IPS-20b (cell line): ENCODE measurements around the gene LCP2.

Experiments
- H3K27ac ChIP-seq: one replicate; pipeline ENCODE4 v1.5.1; 2013; ENCODE audit warnings: low read length
- H3K27me3 ChIP-seq: 2 replicates; pipeline ENCODE4 v1.6.1; 2013; ENCODE audit warnings: mild to moderate bottlenecking, low read length, inconsistent platforms; ENCODE audit not compliant: insufficient read depth
- H3K36me3 ChIP-seq: 2 replicates; pipeline ENCODE4 v1.6.1; 2013; ENCODE audit warnings: low read depth, mild to moderate bottlenecking, inconsistent platforms, low read length, moderate library complexity; ENCODE audit not compliant: insufficient read depth
- H3K4me1 ChIP-seq: 2 replicates; pipeline ENCODE4 v1.6.1; 2013; ENCODE audit warnings: mild to moderate bottlenecking, control low read depth, inconsistent platforms, low read length, moderate library complexity; ENCODE audit not compliant: insufficient read depth
- H3K4me3 ChIP-seq: 2 replicates; pipeline ENCODE4 v1.5.1; 2013; ENCODE audit warnings: mild to moderate bottlenecking, low read length, inconsistent platforms
- H3K9ac ChIP-seq: 2 replicates; pipeline ENCODE4 v1.6.1; 2013; ENCODE audit warnings: low read depth, mild to moderate bottlenecking, inconsistent platforms, low read length, moderate library complexity
- H3K9me3 ChIP-seq: 2 replicates; pipeline ENCODE4 v1.6.1; 2013; ENCODE audit warnings: mild to moderate bottlenecking, low read depth, low read length, inconsistent platforms; ENCODE audit not compliant: insufficient read depth

The LCP2 gene

DNA sequence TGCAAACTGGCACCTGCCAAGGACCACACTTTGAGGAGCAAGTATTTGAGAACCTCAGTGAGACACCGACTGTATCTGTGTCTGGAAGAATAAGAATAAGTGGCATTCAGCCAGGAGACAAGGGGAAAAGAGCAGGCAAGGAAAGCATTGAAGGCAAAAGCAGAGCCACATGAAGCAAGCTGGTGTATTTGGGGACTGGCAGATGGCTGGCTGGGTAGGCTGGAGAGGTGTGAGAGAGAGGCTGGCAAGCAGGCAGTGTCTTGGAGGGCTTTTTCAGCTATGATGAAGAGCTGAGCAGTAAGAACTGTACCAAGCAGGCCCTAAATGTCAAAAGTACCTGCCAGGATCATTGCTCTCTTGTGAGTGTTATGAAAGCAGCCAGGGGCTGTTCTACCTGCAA is 78.9 kb downstream of the LCP2 start:
- H3K9ac ChIP-seq, result no peak overlapping the region
- H3K36me3 ChIP-seq, result no peaks in the 10 kb centered on the region
- H3K27me3 ChIP-seq, result peaks cover 26% of the 10 kb centered on the region; the same call in 1 of the 2 replicates
- no peaks in the 10 kb centered on the region for H3K9me3 ChIP-seq
- H3K27ac ChIP-seq, result no peak overlapping the region
- H3K4me1 ChIP-seq, result peaks cover 8% of the 10 kb centered on the region; the same call in 1 of the 2 replicates
- no peak overlapping the region for H3K4me3 ChIP-seq

DNA sequence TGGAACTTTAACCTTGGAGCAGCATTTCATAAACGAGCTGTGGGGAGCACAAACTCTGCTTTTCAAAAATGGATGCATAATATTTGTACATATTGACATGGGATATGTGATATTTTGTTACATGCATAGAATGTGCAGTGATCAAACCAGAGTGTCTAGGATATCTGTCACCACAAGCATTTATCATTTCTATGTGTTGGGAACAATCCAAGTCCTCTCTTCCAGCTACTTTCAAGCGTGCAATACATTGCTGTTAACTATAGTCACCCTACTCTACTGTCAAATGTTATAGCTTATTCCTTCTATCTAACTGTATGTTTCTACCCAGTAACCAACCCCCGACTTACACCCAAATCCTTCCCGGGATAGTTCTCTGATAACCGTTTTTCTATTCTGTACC is 79.7 kb downstream of the LCP2 start:
- no peak overlapping the region for H3K9ac ChIP-seq

DNA sequence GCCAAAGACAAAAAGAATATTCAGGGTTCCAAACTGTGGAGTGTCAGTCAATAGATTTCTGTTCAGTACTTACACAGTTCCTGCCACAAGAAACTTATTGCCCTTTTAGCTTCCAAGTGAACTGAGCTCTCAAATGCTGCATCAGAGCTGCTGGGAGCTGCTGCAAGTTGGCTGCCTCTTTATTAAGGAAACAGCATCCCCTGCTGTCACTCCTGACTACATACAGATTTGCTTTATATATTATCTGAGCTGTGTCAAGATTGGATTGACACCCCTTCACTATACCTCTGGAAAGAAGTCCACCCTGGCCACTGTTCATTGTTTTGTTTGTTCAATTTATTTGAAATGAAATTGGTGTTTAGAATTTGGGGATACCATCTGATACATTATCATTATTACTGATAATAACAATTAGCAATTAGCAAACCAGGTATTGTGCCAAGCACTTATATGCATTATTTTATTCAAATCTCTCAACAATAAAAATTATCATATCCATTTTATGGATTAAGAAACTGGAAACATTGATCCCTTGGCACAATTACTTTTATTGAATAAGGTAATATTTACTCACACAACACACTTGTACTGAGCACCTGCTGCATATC is 81.2 kb downstream of the LCP2 start:
- Histone ChIP-seq H3K4me1 (peaks cover 3% of the 10 kb centered on the region; the same call in 1 of the 2 replicates), H3K36me3 (no peaks in the 10 kb centered on the region), H3K27ac (no peak overlapping the region), H3K9me3 (no peaks in the 10 kb centered on the region), H3K9ac (no peak overlapping the region), H3K4me3 (no peak overlapping the region), H3K27me3 (peaks cover 26% of the 10 kb centered on the region; the same call in 1 of the 2 replicates)

More for the DNA sequence above, 79.7 kb downstream of the LCP2 start:
- H3K9me3 ChIP-seq, result no peaks in the 10 kb centered on the region
- peaks cover 5% of the 10 kb centered on the region; the same call in 1 of the 2 replicates for H3K4me1 ChIP-seq
- no peak overlapping the region for H3K4me3 ChIP-seq
- peaks cover 26% of the 10 kb centered on the region; the same call in 1 of the 2 replicates for H3K27me3 ChIP-seq
- H3K27ac ChIP-seq, result no peak overlapping the region
- H3K36me3 ChIP-seq, result no peaks in the 10 kb centered on the region

DNA sequence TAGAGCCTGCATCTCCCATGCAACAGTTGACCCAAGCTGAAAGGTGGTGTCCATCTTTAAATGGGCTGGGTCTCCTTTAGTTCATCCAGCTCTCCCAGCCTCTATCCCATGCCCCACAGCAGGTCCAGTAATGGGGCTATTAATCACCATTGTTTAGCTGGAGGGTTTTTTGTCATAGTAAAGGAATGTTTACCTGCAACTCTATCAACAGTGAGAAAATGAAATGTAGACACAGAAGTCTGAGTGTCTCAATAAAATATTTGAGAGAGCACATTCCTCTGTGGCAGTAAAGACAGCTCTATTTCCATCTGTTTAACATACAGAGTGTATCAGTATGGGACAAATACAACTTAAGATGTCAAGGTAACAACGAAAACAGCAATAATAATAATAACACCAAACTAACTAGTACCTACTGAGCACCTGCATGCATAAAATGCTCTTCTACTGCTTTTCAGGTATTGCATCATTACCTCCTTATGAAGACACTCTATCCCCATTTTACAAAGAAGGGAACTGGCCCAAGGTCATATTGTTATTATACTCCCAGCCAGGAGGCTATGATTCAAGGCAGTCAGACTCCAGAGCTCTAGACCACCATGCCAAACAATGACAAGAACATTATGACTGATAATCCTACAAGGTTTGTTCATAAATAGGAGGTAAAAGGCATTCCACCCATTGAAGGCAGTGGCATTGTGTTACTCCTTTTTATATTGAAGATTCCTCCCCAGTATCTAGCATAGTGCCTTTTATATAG is 85.8 kb downstream of the LCP2 start:
- Histone ChIP-seq H3K9ac (no peak overlapping the region), H3K4me3 (no peak overlapping the region), H3K27me3 (no peaks in the 10 kb centered on the region), H3K4me1 (no peaks in the 10 kb centered on the region), H3K9me3 (no peaks in the 10 kb centered on the region; the same call in 1 of the 2 replicates), H3K27ac (no peak overlapping the region), H3K36me3 (no peaks in the 10 kb centered on the region)

DNA sequence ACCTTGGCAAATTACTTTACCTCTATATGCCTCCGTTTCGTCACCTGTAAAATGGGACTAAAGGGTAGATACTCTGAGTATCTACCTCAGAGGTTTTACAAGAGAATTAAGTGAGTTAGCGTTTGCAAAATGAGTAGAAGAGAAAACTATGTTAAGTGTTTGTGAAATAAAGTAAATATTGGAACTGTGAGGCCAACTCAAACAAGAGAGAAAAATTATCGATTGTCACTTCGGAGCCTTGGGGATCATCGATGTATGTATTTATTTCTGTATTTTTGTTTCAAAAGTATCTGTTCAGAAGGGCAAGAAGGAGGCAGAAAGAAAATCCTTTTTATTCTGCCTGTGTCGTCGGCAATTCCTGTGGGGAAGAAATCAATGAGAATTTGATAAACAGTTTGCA is 90.6 kb downstream of the LCP2 start:
- Histone ChIP-seq H3K9me3 (no peaks in the 10 kb centered on the region; the same call in 1 of the 2 replicates), H3K9ac (no peak overlapping the region), H3K27ac (no peak overlapping the region), H3K36me3 (no peaks in the 10 kb centered on the region), H3K4me1 (no peaks in the 10 kb centered on the region), H3K27me3 (no peaks in the 10 kb centered on the region), H3K4me3 (no peak overlapping the region)

DNA sequence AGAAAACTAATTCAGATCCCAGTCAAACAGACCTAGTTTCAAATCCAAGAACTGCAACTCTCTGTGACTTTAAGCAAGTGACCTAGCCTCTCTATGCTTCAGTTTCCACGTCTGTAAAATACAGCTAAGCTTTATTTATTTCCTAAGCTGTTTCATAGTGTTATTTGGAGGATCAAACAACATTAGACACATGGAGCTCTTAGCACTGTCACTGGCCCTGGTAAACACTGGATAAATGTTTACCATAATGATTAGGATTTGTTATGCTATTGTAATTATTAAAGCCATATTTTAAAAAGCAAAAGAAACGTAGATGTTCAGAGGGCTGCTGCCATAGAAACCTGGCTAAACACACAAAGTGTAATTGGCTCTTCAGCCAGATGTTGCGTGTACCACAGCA is 91.4 kb downstream of the LCP2 start:
- H3K27me3 ChIP-seq, result no peaks in the 10 kb centered on the region
- H3K9me3 ChIP-seq, result no peaks in the 10 kb centered on the region; the same call in 1 of the 2 replicates
- no peak overlapping the region for H3K9ac ChIP-seq
- H3K4me1 ChIP-seq, result no peaks in the 10 kb centered on the region
- H3K27ac ChIP-seq, result no peak overlapping the region
- no peaks in the 10 kb centered on the region for H3K36me3 ChIP-seq
- no peak overlapping the region for H3K4me3 ChIP-seq

DNA sequence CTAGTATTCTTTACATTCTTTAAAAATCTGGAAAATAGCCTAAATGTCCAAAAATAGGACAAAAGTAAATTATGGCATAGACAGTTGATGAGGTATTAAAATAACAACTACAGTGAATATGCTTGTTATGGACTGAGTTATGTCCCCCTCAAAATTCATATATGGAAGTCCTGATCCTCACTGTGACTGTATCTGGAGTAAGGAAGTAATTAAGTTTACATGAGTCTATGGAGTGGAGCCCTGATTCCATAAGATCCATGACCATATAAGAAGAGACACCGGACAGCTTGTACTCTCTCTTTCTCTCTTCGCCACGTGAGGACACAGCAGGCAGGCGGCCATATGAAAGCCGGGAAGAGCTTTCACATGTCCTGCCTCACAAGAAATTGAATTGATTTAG is 93.4 kb downstream of the LCP2 start:
- Histone ChIP-seq H3K9ac (no peak overlapping the region), H3K36me3 (no peaks in the 10 kb centered on the region), H3K4me3 (no peak overlapping the region), H3K4me1 (no peaks in the 10 kb centered on the region), H3K27me3 (no peaks in the 10 kb centered on the region), H3K27ac (no peak overlapping the region), H3K9me3 (no peaks in the 10 kb centered on the region)

DNA sequence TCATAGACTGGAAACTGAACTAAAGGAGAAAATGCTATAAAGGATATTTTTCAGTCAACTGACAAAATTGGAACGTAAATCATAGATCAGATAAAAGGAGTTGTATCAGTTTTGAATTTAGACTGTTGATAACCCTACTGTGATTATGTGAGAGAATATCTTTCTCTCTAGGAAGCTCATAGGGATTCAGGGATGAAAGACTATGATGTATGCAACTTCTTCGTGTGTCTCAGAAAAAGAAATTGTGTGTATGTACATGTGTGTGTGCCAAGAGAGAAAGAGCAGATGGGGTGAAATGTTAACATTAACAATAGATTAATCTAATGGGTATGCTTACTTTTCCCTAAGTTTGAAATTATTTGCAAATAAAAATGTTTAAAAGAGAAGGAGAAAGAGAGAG is 95.5 kb downstream of the LCP2 start:
- Histone ChIP-seq H3K27me3 (no peaks in the 10 kb centered on the region), H3K27ac (no peak overlapping the region), H3K4me3 (no peak overlapping the region), H3K9ac (no peak overlapping the region), H3K4me1 (no peaks in the 10 kb centered on the region), H3K9me3 (no peaks in the 10 kb centered on the region), H3K36me3 (no peaks in the 10 kb centered on the region)

DNA sequence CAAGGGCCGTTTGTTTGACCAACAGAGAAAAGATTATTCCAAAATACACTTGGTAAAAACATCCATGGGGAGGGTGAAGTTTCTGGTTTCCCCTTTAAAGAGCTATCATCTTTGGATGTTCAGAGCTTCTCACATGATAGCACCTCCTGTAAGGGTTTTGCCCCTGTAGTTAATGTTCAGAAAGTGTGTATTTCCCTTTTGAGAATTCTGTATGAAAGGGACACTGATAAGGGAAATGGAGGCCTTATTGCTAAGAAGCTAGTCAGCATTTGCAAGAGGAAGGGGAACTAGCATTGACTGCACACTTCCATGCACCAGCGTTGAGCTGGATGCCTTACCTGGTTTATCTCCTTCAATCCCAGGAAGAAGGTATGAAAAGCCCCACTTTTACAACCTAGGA is 96.3 kb downstream of the LCP2 start:
- Histone ChIP-seq H3K4me3 (no peak overlapping the region), H3K4me1 (no peaks in the 10 kb centered on the region), H3K36me3 (no peaks in the 10 kb centered on the region), H3K27ac (no peak overlapping the region), H3K27me3 (no peaks in the 10 kb centered on the region), H3K9me3 (no peaks in the 10 kb centered on the region), H3K9ac (no peak overlapping the region)

DNA sequence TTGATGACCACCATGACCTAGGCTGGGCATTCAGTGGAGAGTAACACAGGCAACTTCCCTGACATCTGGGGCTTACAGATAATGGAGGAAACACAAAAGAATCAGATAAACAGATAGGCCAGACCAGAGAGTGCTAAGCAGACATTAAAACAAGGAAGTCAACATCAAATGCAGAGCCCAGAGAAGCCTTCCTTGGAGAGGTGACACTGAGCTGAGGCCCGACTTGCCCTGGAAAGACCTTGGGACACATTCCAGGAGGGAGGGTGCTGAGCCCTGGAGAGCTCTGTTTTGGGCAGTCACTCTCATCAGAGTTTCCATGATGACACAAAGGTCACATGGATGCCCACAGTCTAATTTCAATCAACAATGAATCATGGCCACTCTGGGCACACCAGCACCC is 96.7 kb downstream of the LCP2 start:
- Histone ChIP-seq H3K27ac (no peak overlapping the region), H3K9ac (no peak overlapping the region), H3K36me3 (no peaks in the 10 kb centered on the region), H3K4me1 (no peaks in the 10 kb centered on the region), H3K4me3 (no peak overlapping the region), H3K27me3 (no peaks in the 10 kb centered on the region), H3K9me3 (no peaks in the 10 kb centered on the region)
